ENCODE data around the gene ZNF280A.

ZNF280A gene

DNA sequence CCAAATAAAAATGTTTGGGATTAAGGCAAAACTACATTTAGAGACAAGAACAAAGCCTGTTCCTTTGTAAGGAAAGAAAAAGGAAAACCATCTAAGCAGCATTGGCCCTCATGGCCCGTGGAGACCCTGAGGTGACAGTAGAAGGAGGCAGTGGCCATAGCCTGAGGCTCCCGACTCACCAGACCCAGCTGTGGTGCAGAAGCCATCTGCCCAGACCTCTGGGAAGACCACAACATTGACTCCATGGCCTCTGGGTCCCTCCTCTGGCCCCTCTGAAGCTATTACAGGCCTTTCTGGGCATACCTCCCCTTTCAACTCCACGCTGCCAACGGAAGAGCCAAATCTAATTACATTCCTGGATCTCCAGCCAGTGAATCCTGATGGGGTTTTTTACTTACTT lies 32.6 kb upstream of the ZNF280A start:
- DNase-seq (ENCODE audit: low spot score), result no peak
- H3K27me3 Mint-ChIP-seq (ENCODE audit: low read depth), result no peaks in the 10 kb centered on the region
- no peak overlapping the region for H3K27ac Mint-ChIP-seq
- no peak overlapping the region for H3K4me3 Mint-ChIP-seq
- no peaks in the 10 kb centered on the region for H3K9me3 Mint-ChIP-seq
- no peaks in the 10 kb centered on the region for H3K36me3 Mint-ChIP-seq (ENCODE audit: low read depth)
- H3K4me1 Mint-ChIP-seq (ENCODE audit: low read depth), result no peaks in the 10 kb centered on the region

DNA sequence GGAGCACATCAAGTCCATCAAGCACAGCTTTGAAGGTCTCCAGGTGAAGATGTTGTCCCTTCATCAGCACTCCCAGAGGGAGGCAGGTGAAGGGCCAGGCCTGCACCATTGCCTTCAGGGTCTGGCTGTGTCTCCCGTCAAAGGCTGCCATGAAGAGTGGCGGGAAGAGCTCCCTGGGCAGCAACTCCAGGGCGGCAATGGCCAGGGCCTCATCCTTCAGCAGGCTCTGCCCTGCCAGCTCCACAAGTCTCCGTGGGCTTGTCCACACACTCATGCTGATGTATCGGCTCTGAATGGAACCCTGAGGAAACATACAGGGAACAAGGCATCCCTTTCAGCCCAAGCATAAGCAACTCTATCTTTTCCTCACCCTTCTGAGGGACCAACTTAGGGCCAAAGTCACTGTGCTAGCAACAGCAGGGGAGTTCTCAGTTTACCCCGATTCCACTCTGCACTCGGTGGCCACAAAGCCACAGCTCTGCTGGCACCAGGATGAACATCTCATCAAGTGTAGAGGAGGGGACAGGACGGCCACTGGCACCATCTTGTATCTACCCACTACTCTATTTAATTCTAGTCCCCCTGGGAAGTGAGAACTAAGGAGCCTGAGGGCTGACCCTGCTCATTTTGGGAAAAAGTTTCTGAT lies 30.8 kb upstream of the ZNF280A start:
- Mint-ChIP-seq H3K4me1 (ENCODE audit: low read depth) (no peaks in the 10 kb centered on the region), H3K27me3 (ENCODE audit: low read depth) (no peaks in the 10 kb centered on the region), H3K4me3 (no peak overlapping the region), H3K36me3 (ENCODE audit: low read depth) (no peaks in the 10 kb centered on the region), H3K27ac (no peak overlapping the region), H3K9me3 (no peaks in the 10 kb centered on the region)
- no peak for DNase-seq (ENCODE audit: low spot score)

DNA sequence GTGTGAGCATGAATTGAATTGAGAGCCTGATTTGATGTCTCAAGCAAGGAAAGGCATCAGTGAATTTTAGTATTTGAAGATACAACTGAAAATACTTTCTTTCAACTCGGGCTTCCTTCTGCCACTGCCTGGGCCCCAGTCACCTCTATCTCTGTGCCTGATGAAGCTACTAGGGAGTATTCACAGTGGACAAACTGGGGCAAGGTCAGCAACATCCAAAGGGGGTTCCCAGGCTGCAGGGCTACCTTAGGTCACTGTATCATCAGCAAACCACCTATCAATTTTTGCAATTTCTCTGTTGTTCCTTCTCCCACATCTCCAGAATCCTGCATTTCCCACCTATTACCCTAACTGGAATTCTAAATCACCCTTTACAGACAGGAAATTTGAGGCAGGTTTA lies 28.8 kb upstream of the ZNF280A start:
- H3K27me3 Mint-ChIP-seq (ENCODE audit: low read depth), result no peaks in the 10 kb centered on the region
- no peak for DNase-seq (ENCODE audit: low spot score)
- no peaks in the 10 kb centered on the region for H3K4me1 Mint-ChIP-seq (ENCODE audit: low read depth)
- H3K36me3 Mint-ChIP-seq (ENCODE audit: low read depth), result no peaks in the 10 kb centered on the region
- H3K27ac Mint-ChIP-seq, result no peak overlapping the region
- H3K9me3 Mint-ChIP-seq, result no peaks in the 10 kb centered on the region
- H3K4me3 Mint-ChIP-seq, result no peak overlapping the region

DNA sequence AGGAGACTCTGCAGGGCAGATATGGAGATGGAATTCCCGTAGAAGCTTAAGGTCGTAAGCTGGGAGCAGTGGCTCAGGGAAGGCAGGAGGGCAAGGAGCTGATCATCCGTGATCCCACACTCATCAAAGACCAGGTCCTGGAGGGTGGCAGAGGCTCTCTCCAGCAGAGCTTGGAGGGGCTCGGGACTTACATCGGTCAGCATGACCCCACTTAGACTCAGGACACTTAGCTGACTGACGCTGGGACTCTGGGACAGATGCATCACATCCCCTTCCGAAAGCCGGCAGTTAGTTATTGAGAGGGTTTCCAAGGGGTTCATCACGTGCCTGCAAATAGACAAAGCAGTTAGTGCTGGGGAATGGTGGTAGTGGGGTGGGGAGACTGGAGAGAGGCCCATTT lies 28.2 kb upstream of the ZNF280A start:
- Mint-ChIP-seq H3K27ac (no peak overlapping the region), H3K27me3 (ENCODE audit: low read depth) (no peaks in the 10 kb centered on the region), H3K9me3 (no peaks in the 10 kb centered on the region), H3K4me1 (ENCODE audit: low read depth) (no peaks in the 10 kb centered on the region), H3K36me3 (ENCODE audit: low read depth) (no peaks in the 10 kb centered on the region), H3K4me3 (no peak overlapping the region)
- DNase-seq (ENCODE audit: low spot score), result no peak

DNA sequence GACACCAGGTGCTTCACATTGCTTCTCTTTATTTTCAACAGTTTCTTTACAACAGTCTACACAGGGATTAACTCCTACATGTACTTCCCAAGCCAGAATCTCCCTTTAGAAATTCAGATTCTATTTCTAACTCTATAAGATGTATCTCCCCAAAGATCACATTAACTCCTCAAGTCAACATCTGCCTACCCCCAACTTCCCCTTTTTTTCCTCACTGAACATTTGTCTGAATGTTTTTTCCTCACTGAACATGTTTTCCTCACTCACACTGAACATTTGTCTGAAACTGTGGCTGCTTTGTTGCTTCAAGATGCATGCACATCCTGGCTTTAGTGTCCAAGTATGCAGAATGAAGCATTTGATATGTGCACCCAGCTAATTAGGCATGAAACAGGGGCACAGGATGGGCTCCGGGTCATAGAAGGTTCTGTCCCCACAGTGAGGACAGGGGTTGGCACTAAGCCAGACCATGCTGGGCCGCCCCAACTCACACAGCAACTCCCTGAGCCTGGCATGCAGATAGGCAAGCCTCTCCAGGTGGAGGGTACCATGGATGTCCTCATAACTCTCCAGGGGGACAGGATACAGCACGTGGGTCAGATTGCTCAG lies 27.7 kb upstream of the ZNF280A start:
- DNase-seq (ENCODE audit: low spot score), result no peak
- Mint-ChIP-seq H3K27me3 (ENCODE audit: low read depth) (no peaks in the 10 kb centered on the region), H3K9me3 (no peaks in the 10 kb centered on the region), H3K4me1 (ENCODE audit: low read depth) (no peaks in the 10 kb centered on the region), H3K27ac (no peak overlapping the region), H3K4me3 (no peak overlapping the region), H3K36me3 (ENCODE audit: low read depth) (no peaks in the 10 kb centered on the region)

DNA sequence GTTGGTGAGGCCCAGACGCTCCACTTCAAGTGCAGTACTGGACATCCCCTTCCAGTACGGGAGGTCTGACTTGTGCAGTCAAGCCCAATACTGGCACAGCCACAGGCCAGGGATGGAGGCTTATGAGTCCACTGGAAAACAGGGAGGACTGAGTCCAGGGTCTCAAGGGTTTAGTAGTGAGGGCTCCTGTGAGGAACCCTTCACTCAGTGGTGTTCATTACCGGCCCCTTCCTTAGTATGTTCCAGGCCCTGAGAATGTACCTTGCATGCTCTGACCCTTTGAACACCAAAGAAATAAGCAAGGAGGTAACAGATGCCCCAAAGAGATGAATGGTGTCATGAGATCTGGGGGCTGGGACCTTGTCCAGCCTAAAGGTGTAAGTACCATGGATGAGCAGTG lies 27.2 kb upstream of the ZNF280A start:
- DNase-seq (ENCODE audit: low spot score), result no peak
- Mint-ChIP-seq H3K27me3 (ENCODE audit: low read depth) (no peaks in the 10 kb centered on the region), H3K36me3 (ENCODE audit: low read depth) (no peaks in the 10 kb centered on the region), H3K4me3 (no peak overlapping the region), H3K4me1 (ENCODE audit: low read depth) (no peaks in the 10 kb centered on the region), H3K9me3 (no peaks in the 10 kb centered on the region), H3K27ac (no peak overlapping the region)

DNA sequence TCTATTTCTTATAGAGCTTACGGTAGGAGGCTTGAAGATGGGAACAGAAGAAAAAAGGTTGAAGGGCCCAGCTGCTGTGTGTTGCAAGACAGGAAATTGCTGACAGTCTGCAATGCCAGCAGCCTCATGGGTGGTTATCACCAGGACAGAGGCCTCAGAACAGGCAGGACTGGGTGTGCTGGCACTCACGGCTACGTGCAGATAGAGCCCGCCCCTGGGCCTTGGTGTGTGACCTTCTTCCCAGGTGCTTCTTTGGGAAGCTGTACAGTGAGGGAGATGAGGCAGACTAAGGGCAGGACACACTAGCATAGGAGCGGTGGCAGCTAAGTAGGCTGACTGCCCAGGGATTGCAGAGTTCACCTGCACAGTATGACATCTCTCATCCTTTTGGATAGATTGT lies 26.4 kb upstream of the ZNF280A start:
- no peak for DNase-seq (ENCODE audit: low spot score)
- no peak overlapping the region for H3K4me3 Mint-ChIP-seq
- no peaks in the 10 kb centered on the region for H3K9me3 Mint-ChIP-seq
- H3K27me3 Mint-ChIP-seq (ENCODE audit: low read depth), result no peaks in the 10 kb centered on the region
- no peaks in the 10 kb centered on the region for H3K4me1 Mint-ChIP-seq (ENCODE audit: low read depth)
- H3K36me3 Mint-ChIP-seq (ENCODE audit: low read depth), result no peaks in the 10 kb centered on the region
- H3K27ac Mint-ChIP-seq, result no peak overlapping the region

DNA sequence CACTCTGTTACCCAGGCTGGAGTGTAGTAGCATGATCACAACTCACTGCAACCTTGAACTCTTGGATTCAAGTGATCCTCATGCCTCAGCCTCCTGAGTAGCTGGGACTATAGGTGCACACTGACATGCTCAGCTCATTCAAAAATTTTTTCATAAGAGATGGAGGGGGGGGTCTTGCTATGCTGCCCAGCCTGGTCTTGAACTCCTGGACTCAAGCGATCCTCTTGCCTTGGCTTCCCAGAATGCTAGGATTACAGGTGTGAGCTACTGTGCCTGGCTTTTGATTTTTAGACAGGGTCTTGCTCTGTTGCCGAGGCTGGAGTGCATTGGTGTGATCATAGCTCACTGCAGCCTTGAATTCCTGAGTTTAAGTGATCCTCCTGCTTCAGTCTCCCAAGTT lies 25.0 kb upstream of the ZNF280A start:
- no peaks in the 10 kb centered on the region for H3K27me3 Mint-ChIP-seq (ENCODE audit: low read depth)
- no peak overlapping the region for H3K4me3 Mint-ChIP-seq
- H3K9me3 Mint-ChIP-seq, result no peaks in the 10 kb centered on the region
- DNase-seq (ENCODE audit: low spot score), result no peak
- H3K36me3 Mint-ChIP-seq (ENCODE audit: low read depth), result no peaks in the 10 kb centered on the region
- no peak overlapping the region for H3K27ac Mint-ChIP-seq
- H3K4me1 Mint-ChIP-seq (ENCODE audit: low read depth), result no peaks in the 10 kb centered on the region

DNA sequence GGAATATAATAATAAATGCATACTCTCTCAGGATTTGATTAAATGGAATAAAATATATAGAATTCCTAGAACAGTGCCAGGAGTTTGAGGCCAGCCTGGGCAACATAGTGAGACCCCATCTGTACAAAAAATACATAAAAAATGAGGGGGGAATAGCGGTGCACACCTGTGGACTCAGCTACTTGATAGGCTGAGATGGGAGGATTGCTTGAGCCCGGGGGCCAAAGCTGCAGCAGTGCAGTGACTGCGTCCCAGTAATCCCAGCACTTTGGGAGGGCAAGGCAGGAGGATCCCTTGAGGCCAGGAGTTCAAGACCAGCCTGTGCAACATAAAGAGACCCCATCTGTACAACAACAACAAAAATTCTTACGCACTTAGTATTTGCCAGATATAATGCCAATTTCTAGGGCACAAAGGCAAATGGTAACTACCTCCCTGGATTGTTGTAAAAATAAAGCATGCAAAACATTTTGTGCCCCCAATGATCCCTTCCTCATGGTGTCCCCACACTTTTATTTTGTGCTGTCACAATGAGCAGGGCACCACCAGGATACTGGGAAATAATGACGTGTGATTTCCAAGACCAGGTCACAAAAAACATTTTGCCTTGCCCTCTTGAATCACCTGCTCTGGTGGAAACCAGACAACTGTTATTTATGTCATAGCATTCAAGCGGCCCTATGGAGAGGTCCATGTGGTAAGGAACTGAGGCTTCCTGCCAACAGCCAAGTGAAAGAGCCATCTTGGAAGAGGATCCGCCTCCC lies 18.3 kb upstream of the ZNF280A start:
- H3K27ac Mint-ChIP-seq, result no peak overlapping the region
- H3K4me3 Mint-ChIP-seq, result no peak overlapping the region
- no peaks in the 10 kb centered on the region for H3K4me1 Mint-ChIP-seq (ENCODE audit: low read depth)
- H3K36me3 Mint-ChIP-seq (ENCODE audit: low read depth), result no peaks in the 10 kb centered on the region
- DNase-seq (ENCODE audit: low spot score), result no peak
- H3K27me3 Mint-ChIP-seq (ENCODE audit: low read depth), result peaks cover 5% of the 10 kb centered on the region
- no peaks in the 10 kb centered on the region for H3K9me3 Mint-ChIP-seq

DNA sequence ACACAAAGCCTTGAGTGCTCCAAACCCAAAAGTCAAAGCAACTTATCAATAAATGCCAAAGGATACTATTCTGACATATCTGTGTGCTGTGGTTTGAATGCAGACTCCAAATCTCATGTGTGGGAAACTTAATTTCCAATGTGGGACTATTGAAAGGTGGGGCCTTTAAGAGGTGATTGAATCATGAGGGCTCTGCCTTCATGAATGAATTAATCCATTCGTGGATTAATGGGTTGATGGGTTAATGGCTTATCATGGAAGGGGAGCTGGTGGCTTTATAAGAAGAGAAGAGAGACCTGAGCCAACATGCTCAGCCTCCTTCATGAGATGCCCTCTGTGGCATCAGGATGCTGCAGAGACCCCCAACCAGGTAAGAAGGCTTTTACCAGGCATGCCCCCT lies 16.8 kb upstream of the ZNF280A start:
- no peaks in the 10 kb centered on the region for H3K9me3 Mint-ChIP-seq
- no peak for DNase-seq (ENCODE audit: low spot score)
- H3K36me3 Mint-ChIP-seq (ENCODE audit: low read depth), result no peaks in the 10 kb centered on the region
- no peak overlapping the region for H3K4me3 Mint-ChIP-seq
- no peaks in the 10 kb centered on the region for H3K4me1 Mint-ChIP-seq (ENCODE audit: low read depth)
- no peak overlapping the region for H3K27ac Mint-ChIP-seq
- peaks cover 5% of the 10 kb centered on the region for H3K27me3 Mint-ChIP-seq (ENCODE audit: low read depth)

DNA sequence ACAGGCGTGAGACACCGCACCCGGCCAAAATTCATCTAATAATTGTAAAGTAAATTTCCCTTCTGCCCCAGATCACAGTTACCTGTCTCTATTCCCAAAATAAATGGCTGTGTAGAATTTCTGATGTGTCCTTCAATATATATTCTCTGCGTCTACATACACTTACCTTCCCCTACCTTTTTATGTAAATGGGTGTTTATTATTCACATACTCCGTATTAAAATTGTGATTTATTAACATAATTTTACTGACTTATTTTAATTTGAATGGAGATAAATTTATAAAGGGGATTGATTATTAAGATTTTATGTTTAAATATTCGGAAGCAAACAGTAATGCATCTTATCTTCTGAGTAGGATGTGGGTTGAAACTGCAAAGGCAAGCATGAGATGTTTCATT lies 16.4 kb upstream of the ZNF280A start:
- Mint-ChIP-seq H3K27ac (no peak overlapping the region), H3K4me3 (no peak overlapping the region), H3K9me3 (no peaks in the 10 kb centered on the region), H3K27me3 (ENCODE audit: low read depth) (peaks cover 5% of the 10 kb centered on the region), H3K4me1 (ENCODE audit: low read depth) (no peaks in the 10 kb centered on the region), H3K36me3 (ENCODE audit: low read depth) (no peaks in the 10 kb centered on the region)
- DNase-seq (ENCODE audit: low spot score), result no peak

DNA sequence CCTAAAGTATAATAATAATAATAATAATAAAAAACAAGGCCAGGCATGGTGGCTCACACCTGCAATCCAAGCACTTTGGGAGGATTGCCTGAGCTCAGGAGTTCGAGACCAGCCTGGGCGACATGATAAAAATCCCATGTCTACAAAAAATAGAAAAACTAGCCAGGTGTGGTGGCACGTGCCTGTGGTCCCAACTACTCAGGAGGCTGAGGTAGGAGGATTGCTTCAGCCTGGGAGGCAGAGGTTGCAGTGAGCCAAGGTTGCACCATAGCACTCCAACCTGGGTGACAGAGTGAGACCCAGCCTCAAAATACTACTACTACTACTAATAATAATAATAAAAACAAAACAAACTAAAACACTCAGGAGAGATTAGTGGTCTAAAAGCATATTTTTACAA lies 15.6 kb upstream of the ZNF280A start:
- Mint-ChIP-seq H3K9me3 (no peaks in the 10 kb centered on the region), H3K27ac (no peak overlapping the region), H3K36me3 (ENCODE audit: low read depth) (no peaks in the 10 kb centered on the region), H3K4me3 (no peak overlapping the region), H3K4me1 (ENCODE audit: low read depth) (no peaks in the 10 kb centered on the region), H3K27me3 (ENCODE audit: low read depth) (peaks cover 5% of the 10 kb centered on the region)
- no peak for DNase-seq (ENCODE audit: low spot score)

DNA sequence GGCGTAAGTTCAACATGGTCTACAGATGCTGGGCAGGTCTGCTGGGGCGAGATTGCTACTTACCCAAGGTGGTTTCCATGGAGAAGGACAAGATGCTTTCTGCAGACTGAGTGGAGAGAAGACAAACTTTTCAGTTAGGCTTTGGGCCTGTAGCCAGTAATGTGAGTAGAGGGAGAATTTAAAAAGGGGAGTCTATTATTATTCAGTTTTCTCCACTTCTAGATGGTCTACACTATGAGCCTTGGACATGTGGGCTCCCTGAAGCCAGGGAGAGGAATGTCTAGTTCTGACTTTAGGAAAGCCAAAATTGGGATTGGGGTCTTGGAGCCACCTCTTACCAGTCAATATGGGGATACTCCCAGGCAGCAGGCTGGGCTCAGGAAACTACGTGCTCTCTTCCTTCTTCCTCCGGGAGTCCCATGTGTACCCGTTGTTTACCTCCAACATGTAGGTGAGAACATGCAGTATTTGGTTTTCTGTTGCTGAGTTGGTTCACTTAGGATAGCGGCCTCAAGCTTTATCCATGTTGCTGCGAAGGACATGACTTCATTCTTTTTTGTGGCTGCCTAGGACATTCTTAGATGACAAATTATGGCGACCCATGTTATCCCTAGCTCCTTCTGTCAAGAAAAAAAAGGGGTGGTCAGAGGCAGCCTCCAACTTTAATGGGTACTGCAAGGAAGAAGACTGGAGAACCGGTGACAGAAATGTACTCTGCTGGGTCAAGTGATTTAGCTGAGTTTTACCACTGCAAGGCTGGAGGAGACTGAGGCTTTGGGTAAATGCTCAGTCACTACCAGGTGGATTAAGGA lies 14.7 kb upstream of the ZNF280A start:
- Mint-ChIP-seq H3K4me3 (no peak overlapping the region), H3K27ac (no peak overlapping the region), H3K27me3 (ENCODE audit: low read depth) (peaks cover 5% of the 10 kb centered on the region), H3K9me3 (no peaks in the 10 kb centered on the region), H3K4me1 (ENCODE audit: low read depth) (no peaks in the 10 kb centered on the region), H3K36me3 (ENCODE audit: low read depth) (no peaks in the 10 kb centered on the region)
- no peak for DNase-seq (ENCODE audit: low spot score)

DNA sequence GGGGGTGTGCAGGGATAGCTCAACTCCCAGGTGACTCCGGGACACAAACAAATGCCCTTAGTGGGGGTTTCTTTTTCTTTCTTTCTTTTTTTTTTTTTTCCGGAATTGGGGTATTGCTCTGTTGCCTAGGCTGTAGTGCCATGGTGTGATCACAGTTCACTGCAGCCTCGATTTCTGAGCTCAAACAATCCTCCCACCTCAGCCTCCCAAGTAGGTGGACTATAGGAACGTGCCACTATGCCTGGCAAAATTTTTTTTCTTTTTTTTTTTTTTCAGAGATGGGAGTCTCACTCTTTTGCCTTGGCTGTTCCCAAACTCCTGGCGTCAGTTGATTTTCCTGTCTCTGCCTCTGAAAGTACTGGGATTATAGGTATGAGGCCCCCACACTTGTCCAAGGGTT lies 13.8 kb upstream of the ZNF280A start:
- H3K4me3 Mint-ChIP-seq, result no peak overlapping the region
- no peak for DNase-seq (ENCODE audit: low spot score)
- no peak overlapping the region for H3K27ac Mint-ChIP-seq
- H3K9me3 Mint-ChIP-seq, result no peaks in the 10 kb centered on the region
- peaks cover 7% of the 10 kb centered on the region for H3K27me3 Mint-ChIP-seq (ENCODE audit: low read depth)
- no peaks in the 10 kb centered on the region for H3K4me1 Mint-ChIP-seq (ENCODE audit: low read depth)
- H3K36me3 Mint-ChIP-seq (ENCODE audit: low read depth), result no peaks in the 10 kb centered on the region
